H1 (cell line): ENCODE data around the gene ALDOA. TPM values are rescaled to one million over a fixed set of nuclear protein-coding genes. Genes with fewer than 3 reads are reported as not detected.

Experiments
- ASH2L ChIP-seq: fragments of 200-600, 300-600 bp; sonication (generic); IDR thresholded peaks from one replicate; pipeline ENCODE4 v1.7.1; 2017; ENCODE audit warnings: low read length
- BCL11A ChIP-seq, 2 experiments: IDR thresholded peaks; one replicate each; pipeline ENCODE4 v1.6.1; 2011; ENCODE audit warnings: low read depth in 2 of 2, low read length in 2 of 2, mild to moderate bottlenecking in 2 of 2
- CBX5 ChIP-seq: fragments of 300-800, 300-1000 bp; sonication (generic); IDR thresholded peaks from 2 replicates; pipeline ENCODE4 v1.7.1; 2016; ENCODE audit warnings: antibody characterized with exemption, low read length, low read depth
- CREB1 ChIP-seq: IDR thresholded peaks from 2 replicates; pipeline ENCODE4 v1.6.1; 2012; ENCODE audit warnings: inconsistent platforms
- HDAC6 ChIP-seq: IDR thresholded peaks from one replicate; pipeline ENCODE4 v1.7.1; 2012; ENCODE audit warnings: low read depth, mild to moderate bottlenecking, inconsistent platforms, low read length, moderate library complexity
- NANOG ChIP-seq: IDR thresholded peaks from 2 replicates; pipeline ENCODE4 v1.6.1; 2011; ENCODE audit warnings: low read length, low read depth, mild to moderate bottlenecking, inconsistent platforms; ENCODE audit not compliant: insufficient read depth, poor library complexity, severe bottlenecking
- SP1 ChIP-seq: IDR thresholded peaks from 2 replicates; pipeline ENCODE4 v1.6.1; 2011; ENCODE audit warnings: low read depth, low read length
- polyA plus RNA-seq, 7 experiments: library from polyadenylated mRNA; depleted of rRNA in 3 of 7; stranded (reverse) in 5 of 7; unstranded in 2 of 7; fragments of >200 nt in 5 of 7; fragments of 200-250 nt in 2 of 7; gene quantifications; 1 replicate in 5 of 7; 2 replicates in 1 of 7; 4 replicates in 1 of 7; pipeline versions ENCODE4 v1.2.1 to v1.2.3, GENCODE V29; 2011 to 2013; ENCODE audit warnings: missing spikeins in 2 of 7, mixed read lengths in 2 of 7
- total RNA-seq: library from RNA; stranded (reverse); fragmentation: NEBNext Ultra II Directional; extraction: Animal tissue kit (Norgen Biotek cat#: 25700); gene quantifications from 2 replicates; pipeline ENCODE4 v1.2.1, GENCODE V29; 2021

The ALDOA gene
- total and polyA plus RNA-seq, 2 of the 8 experiments (the other 6 are each of a cell fraction or from before 2014, with no cell fraction given), result 1,072 to 1,083 TPM

- TF ChIP-seq BCL11A (IDR thresholded peaks at IDR 0.05; ENCODE audit: low read depth in 2 of 2, low read length in 2 of 2) (no peak), NANOG (no peak), SP1 (no peak), CBX5 (no peak), HDAC6 (no peak), ASH2L (no peak), CREB1 (no peak)
- TF ChIP-seq, all 59 proteins: peak for 0
Measured at GRCh38 chr16:30023586-30023985, 42.0 kb upstream of the ALDOA start (continued).
